Pancreas (tissue), 10 donors: ENCODE measurements around the gene IL12RB1. TPM values are rescaled to one million over a fixed set of nuclear protein-coding genes. Genes with fewer than 3 reads are reported as not detected.

Experiments used
- ATAC-seq, 4 donors: fragments of 200-7000 bp; cut with Tn5 transposase; one replicate each; pipeline versions ENCODE4 v1.8.0 to v1.9.1; 2020; ENCODE audit warnings: mild to moderate bottlenecking in 4 of 4, moderate library complexity in 4 of 4
- DNase-seq, 6 donors: peaks; one replicate each; pipeline ENCODE4 v3.0.0-alpha.2; 2020
- FAIRE-seq: peaks from 2 replicates; lab custom pipeline; 2012; peaks lifted over from hg19 to GRCh38; lab: Jason Lieb, UNC
- H3K27ac ChIP-seq, 4 donors: fragments of 200-600 bp; sonication (generic); 1 replicate in 3 of 4; 2 replicates in 1 of 4; pipeline versions ENCODE4 v1.5.0 to v1.8.0; 2020
- H3K27me3 ChIP-seq, 4 donors: fragments of 200-600 bp; one replicate each; pipeline ENCODE4 v1.8.0; 2021
- H3K36me3 ChIP-seq, 3 donors: fragments of 200-600 bp; sonication (generic) in 1 of 3; one replicate each; pipeline versions ENCODE4 v1.5.0 to v1.8.0; 2020 to 2021
- H3K4me1 ChIP-seq, 3 donors: fragments of 200-600 bp; one replicate each; pipeline ENCODE4 v1.8.0; 2021
- H3K4me3 ChIP-seq, 4 donors: fragments of 200-600 bp; sonication (generic) in 2 of 4; one replicate each; pipeline versions ENCODE4 v1.5.0 to v1.8.0; 2020 to 2021
- H3K9me3 ChIP-seq, 4 donors: fragments of 200-600 bp; one replicate each; pipeline ENCODE4 v1.8.0; 2021
- CTCF ChIP-seq, 4 donors: fragments of 200-600 bp; sonication (generic) in 3 of 4; IDR thresholded peaks; one replicate each; pipeline versions ENCODE4 v1.5.0 to v1.8.0; 2021; ENCODE audit warnings: antibody characterized with exemption in 4 of 4
- WGBS, 2 donors: extraction: QIAGEN DNeasy Blood & Tissue Kit; methylation state at CpG; one replicate each; pipeline ENCODE4 v1.1.7; 2013; 5-methylcytosine and 5-hydroxymethylcytosine counted together
- intact Hi-C, 3 donors: fragments of 100-400 bp; cut with DNase I; formaldehyde crosslinking; loops; one replicate each; pipeline versions ENCODE4 v1.11.1 to v1.14.2; 2022
- polyA plus RNA-seq, 2 donors: library from polyadenylated mRNA; stranded (reverse); fragments of 200-250 nt; gene quantifications; one replicate each; pipeline ENCODE4 v1.2.3, GENCODE V29; 2013
- total RNA-seq, 6 donors: library from RNA; stranded (reverse); fragmentation: NEBNext Ultra II Directional in 4 of 6; extraction: Animal tissue kit (Norgen Biotek cat#: 25700) in 4 of 6; gene quantifications; one replicate each; pipeline versions ENCODE4 v1.2.1 to v1.2.4, GENCODE V29; 2021 to 2023
- donor health status: healthy with polysubstance abuse.
- donor health status: DM: no; HTN: no; CAD: no; lungs with moderate emphysema.
- donor health status: DM: no; HTN: no; CAD: no.
- donor health status: control.
- donor health status: control.
- donor health status: Bipolar disorder and iron deficiency.
- donor health status: DM: yes; HTN: yes; CAD: no.
- donor health status: DM: no; HTN: no; CAD: no.
- donor health status: DM: no; HTN: no; CAD: no.
- donor health status: DM: yes; HTN: yes; CAD: no.

Gene IL12RB1
- total and polyA plus RNA-seq, 8 donors: 0.15 to 1.1 (median 0.40) TPM

GRCh38 chr19:18122860-18123795 lies 36.4 kb upstream of the IL12RB1 start:
- H3K27ac ChIP-seq: no peak overlapping the region
- no peak for TF ChIP-seq CTCF (IDR thresholded peaks at IDR 0.05)
- peaks cover 7 to 14% (median 10%) of the 10 kb centered on the region in 3 donors for H3K4me1 ChIP-seq
- intact Hi-C loops: no loop called here
- no peaks in the 10 kb centered on the region for H3K9me3 ChIP-seq
- ATAC-seq (no peak), DNase-seq (no peak), FAIRE-seq (no peak)
- no peaks in the 10 kb centered on the region for H3K27me3 ChIP-seq
- H3K36me3 ChIP-seq: peaks cover 2 to 39% (median 10%) of the 10 kb centered on the region in 3 donors
- no peak overlapping the region for H3K4me3 ChIP-seq
- 85 to 86% methylated on average over 27 of the region's 27 CpGs for WGBS, 2 donors

GRCh38 chr19:18122424-18122823 lies 35.7 kb upstream of the IL12RB1 start:
- Histone ChIP-seq H3K27ac (no peak overlapping the region), H3K4me1 (peaks cover 8 to 15% (median 11%) of the 10 kb centered on the region in 3 donors), H3K36me3 (peaks cover 2 to 33% (median 10%) of the 10 kb centered on the region in 3 donors), H3K27me3 (no peaks in the 10 kb centered on the region), H3K9me3 (no peaks in the 10 kb centered on the region), H3K4me3 (no peak overlapping the region)
- intact Hi-C loops: no loop called here
- ATAC-seq (no peak), FAIRE-seq (no peak), DNase-seq (no peak)
- TF ChIP-seq CTCF (IDR thresholded peaks at IDR 0.05): no peak
- 88 to 93% methylated on average over 7 of the region's 7 CpGs for WGBS, 2 donors

GRCh38 chr19:18121166-18121565 lies 34.4 kb upstream of the IL12RB1 start:
- H3K27ac ChIP-seq: no peak overlapping the region
- DNase-seq: no peak
- intact Hi-C loops: no loop called here
- H3K36me3 ChIP-seq: peaks cover 2 to 33% (median 10%) of the 10 kb centered on the region in 3 donors
- H3K9me3 ChIP-seq: no peaks in the 10 kb centered on the region
- no peak for ATAC-seq
- no peak for FAIRE-seq
- no peak overlapping the region for H3K4me3 ChIP-seq
- no peak for TF ChIP-seq CTCF (IDR thresholded peaks at IDR 0.05)
- 93 to 94% methylated on average over 5 of the region's 5 CpGs for WGBS, 2 donors
- peaks cover 8 to 21% (median 15%) of the 10 kb centered on the region in 3 donors for H3K4me1 ChIP-seq
- H3K27me3 ChIP-seq: no peaks in the 10 kb centered on the region

GRCh38 chr19:18120127-18120526 lies 33.4 kb upstream of the IL12RB1 start:
- TF ChIP-seq CTCF (IDR thresholded peaks at IDR 0.05): no peak
- 63 to 69% methylated on average over 1 of the region's 1 CpG for WGBS, 2 donors
- Histone ChIP-seq H3K36me3 (peaks cover 2 to 30% (median 10%) of the 10 kb centered on the region in 3 donors), H3K4me3 (no peak overlapping the region), H3K27ac (no peak overlapping the region), H3K27me3 (no peaks in the 10 kb centered on the region), H3K4me1 (peaks cover 8 to 21% (median 15%) of the 10 kb centered on the region in 3 donors), H3K9me3 (no peaks in the 10 kb centered on the region)
- ATAC-seq: no peak
- no peak for DNase-seq
- FAIRE-seq: no peak
- intact Hi-C loops: no loop called here
